22Rv1 (cell line): ENCODE results near the gene UBE3A.

ENCODE experiments used
- CTCF ChIP-seq: fragments of 450-650 bp; IDR thresholded peaks from 2 replicates; pipeline ENCODE4 v1.5.1; 2017; ENCODE audit warnings: mild to moderate bottlenecking
- ZFX ChIP-seq: fragments of 450-650 bp; IDR thresholded peaks from 2 replicates; pipeline ENCODE4 v1.6.1; 2017; ENCODE audit warnings: antibody characterized with exemption, borderline replicate concordance

GRCh38 chr15:25417604-25418003 is 21.2 kb downstream of the UBE3A start:
- TF ChIP-seq CTCF, result no peak
- TF ChIP-seq ZFX, result no peak
